ENCODE results near the gene ZNF41.
"Not testable (repeated sequence)": the region's sequence is repeated elsewhere in the genome, so short reads cannot be mapped to it uniquely, and the experiment has no call there.

ZNF41 gene

GRCh38 chrX:47482512-47483305, at the start of gene ZNF41:
TSS of gene ZNF41 (minus strand) at chrX:47483222. CDS start at chrX:47467481, 15,741 bp downstream.
- DNase-seq: peak; percentile 78

DNA sequence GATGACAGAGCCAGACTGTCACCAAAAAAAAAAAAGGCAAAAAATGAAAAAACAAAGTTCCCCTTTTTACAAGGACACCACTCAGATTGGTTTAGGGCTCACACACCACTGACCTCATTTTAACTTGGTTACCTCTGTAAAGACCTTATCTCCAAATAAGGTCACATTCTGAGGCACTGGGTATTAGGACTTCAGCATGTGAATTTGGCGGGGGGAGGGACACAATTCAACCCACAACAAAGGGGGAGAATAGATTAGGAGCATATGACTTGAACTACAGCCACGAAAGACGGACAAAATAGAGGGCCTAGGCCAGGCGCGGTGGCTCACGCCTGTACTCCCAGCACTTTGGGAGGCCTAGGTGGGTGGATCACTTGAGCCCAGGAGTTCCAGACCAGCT, 47.0 kb upstream of the ZNF41 start:
- DNase-seq: no peak

- DNase-seq: no peak
Measured at GRCh38 chrX:47529548-47529947, 46.5 kb upstream of the ZNF41 start.

DNA sequence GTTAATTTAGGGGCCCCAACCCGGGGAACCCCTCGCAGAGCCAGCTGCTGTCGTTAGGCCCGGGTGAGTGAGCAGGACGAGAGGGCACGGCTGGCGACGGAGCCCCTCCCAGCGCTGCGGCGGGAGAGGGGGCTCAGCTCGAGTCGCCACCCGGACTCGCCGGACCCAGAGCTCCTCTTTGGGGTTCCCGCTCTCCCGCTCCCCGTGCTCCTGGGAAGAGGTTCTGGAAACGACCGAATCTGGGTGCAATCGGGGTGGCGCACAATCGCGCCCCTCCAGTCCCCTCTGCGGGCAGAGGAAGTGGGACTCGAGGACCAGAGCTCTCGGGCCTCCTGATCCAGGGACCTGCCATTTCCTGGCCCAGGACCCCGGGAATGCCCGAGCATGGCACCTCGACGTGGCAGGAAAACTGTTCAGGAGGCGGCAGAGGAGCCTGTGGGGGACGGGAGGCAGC, 40.7 kb upstream of the ZNF41 start:
- DNase-seq: no peak

- peak; percentile 23 for DNase-seq
Measured at GRCh38 chrX:47523297-47523696, 40.3 kb upstream of the ZNF41 start.

DNA sequence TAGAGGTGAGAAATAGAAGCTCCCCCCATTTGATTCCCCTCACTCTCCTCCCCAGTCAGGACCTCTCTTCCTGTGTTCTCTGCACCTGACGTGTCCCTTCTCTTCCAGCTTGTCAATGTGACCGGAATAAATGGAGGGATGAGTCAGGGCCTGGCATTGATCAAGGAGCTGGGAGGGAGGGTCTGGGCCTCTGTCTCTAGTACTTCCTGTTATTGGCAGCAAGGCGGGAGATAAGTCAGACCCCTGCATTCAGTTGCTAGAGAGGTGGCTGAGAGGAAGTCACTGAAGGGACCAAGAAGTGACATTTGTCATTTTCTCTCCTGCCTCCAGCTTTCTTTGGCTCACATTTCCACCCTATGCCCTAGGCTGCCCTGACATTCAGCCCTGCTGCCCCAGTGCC, 35.1 kb upstream of the ZNF41 start:
- no peak for DNase-seq

DNA sequence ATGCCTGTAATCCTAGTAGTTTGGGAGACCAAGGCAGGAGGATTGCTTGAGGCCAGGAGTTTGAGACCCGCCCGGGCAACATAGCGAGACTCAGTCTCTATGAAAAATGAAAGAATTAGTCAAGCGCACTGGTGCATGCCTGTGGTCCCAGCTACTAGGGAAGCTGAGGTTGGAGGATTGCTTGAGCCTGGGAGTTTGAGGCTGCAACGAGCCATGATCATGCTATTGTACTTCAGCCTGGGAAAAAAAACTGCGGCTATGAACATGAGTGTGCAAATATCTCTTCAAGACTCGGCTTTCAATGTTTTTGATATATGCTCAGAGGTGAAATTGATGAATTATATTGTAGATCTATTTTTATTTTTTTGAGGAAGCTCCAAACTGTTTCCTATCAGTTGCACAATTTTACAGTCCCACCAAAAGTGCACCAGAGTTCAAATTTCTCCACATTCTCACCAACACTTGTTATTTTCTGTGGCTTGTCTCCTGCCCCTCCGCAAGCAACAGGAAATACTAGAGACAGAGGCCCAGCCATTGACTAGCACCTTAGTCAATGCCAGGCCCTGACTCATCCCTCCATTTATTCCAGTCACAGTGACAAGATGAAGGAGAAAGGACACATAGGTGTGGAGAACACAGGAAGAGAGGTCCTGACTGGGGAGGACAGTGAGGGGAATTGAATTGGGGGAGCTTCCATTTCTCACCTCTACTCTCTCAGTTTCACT, 33.1 kb upstream of the ZNF41 start:
- DNase-seq: no peak

- DNase-seq: no peak
Measured at GRCh38 chrX:47514533-47515235, 31.7 kb upstream of the ZNF41 start.

GRCh38 chrX:47513034-47513965, 30.3 kb upstream of the ZNF41 start:
- not testable (repeated sequence) for DNase-seq

GRCh38 chrX:47512383-47512782, 29.4 kb upstream of the ZNF41 start:
- DNase-seq: not testable (repeated sequence)

DNA sequence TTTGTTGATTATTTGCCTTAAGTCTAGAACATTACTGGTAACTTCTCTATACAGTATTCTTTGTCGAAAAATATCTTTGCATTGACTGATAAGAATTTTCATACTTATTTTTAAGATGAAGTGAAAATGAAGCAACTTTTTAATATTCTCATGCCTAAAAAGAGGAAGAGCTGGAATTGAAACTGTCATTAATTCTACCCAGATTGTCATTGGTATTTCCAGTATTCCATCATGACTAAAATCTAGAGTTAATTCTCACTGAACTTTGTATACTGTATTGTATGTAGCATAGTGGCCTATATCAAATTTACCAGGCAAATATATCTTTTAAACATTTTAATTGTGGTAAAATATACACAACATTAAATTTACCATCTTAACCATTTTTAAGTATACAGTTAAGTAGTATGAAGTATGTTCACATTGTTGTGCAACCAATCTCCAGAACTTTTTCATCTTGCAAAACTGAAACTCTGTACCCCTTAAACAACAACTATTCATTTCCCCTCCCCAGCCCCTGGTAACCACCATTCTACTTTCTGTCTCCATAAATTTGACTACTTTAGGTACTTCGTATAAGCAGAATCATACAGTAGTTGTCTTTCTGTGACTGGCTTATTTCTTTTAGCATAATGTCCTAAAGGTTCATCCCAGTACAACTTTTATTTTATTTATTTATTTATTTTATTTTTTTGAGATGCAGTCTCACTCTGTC, 24.3 kb upstream of the ZNF41 start:
- DNase-seq: no peak

GRCh38 chrX:47503151-47503550, 20.1 kb upstream of the ZNF41 start:
- no peak for DNase-seq

GRCh38 chrX:47502316-47503125, 19.5 kb upstream of the ZNF41 start:
- DNase-seq: no peak

GRCh38 chrX:47501226-47502074, 18.4 kb upstream of the ZNF41 start:
- DNase-seq: no peak

DNA sequence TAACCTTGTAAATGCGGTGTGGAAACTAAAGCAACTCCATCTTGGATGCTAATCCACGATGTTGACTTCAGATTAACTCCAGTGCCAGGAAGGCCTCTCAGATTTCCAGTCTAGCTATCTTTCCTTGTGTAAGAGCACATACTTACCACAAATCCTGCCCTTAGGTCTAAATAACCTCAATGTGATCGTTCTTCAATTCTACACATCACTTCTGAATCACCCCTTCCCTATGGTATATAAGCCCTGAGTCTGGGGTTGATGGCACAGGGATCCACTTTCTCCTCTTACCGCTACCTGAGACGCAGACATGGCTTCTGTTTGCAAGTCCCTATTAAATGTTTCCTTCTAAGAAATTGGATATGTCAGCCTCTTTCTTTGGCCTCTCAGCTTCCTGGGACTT, 17.5 kb upstream of the ZNF41 start:
- no peak for DNase-seq

- no peak for DNase-seq
Measured at GRCh38 chrX:47499293-47499692, 16.3 kb upstream of the ZNF41 start.

GRCh38 chrX:47498411-47498810, 15.4 kb upstream of the ZNF41 start:
- no peak for DNase-seq

GRCh38 chrX:47497271-47497888, 14.4 kb upstream of the ZNF41 start:
- DNase-seq: no peak

DNA sequence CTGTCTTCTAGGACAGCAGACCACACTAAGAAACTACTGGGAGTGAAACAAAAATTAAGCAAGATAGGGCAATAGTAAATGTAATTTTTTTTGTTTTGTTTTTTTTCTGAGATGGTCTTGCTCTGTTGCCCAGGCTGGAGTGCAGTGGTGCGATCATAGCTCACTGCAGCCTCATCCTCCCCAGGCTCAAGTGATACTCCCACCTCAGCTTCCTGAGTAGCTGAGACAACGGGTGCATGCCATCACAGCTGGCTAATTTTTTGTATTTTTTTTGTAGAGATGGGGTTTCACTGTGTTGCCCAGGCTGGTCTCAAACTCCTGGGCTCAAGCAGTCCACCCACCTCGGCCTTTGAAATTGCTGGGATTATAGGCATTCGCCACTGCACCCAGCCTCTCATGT, 9.1 kb upstream of the ZNF41 start:
- not testable (repeated sequence) for DNase-seq
